Mesendoderm (in vitro differentiated cells): Measurements from ENCODE around the gene RFC4.

Experiments
- DNase-seq: peaks from one replicate; pipeline ENCODE4 v3.0.0; 2013
- H2AK5ac ChIP-seq: 2 replicates; pipeline ENCODE4 v1.6.1; 2013; ENCODE audit warnings: low read length, inconsistent platforms
- H2BK120ac ChIP-seq: 2 replicates; pipeline ENCODE4 v1.6.1; 2013; ENCODE audit warnings: low read depth, mild to moderate bottlenecking, low read length, moderate library complexity, mixed read lengths
- H2BK15ac ChIP-seq: replicated peaks from 2 replicates; pipeline ENCODE4 v1.6.1; 2013; ENCODE audit warnings: low read depth, mild to moderate bottlenecking, moderate library complexity
- H2BK5ac ChIP-seq: 2 replicates; pipeline ENCODE4 v1.6.1; 2013; ENCODE audit warnings: low read length, inconsistent platforms
- H3K18ac ChIP-seq: 2 replicates; pipeline ENCODE4 v1.6.1; 2013; ENCODE audit warnings: mild to moderate bottlenecking, low read length, mixed read lengths
- H3K23ac ChIP-seq: one replicate; pipeline ENCODE4 v1.6.1; 2013; ENCODE audit warnings: low read length
- H3K27ac ChIP-seq: 2 replicates; pipeline ENCODE4 v1.5.1; 2013; ENCODE audit warnings: low read depth, mild to moderate bottlenecking, inconsistent platforms, low read length, moderate library complexity
- H3K27me3 ChIP-seq: 2 replicates; pipeline ENCODE4 v1.6.1; 2013; ENCODE audit warnings: low read length, control low read depth, mild to moderate bottlenecking, inconsistent platforms; ENCODE audit not compliant: insufficient read depth, poor library complexity
- H3K36me3 ChIP-seq: 2 replicates; pipeline ENCODE4 v1.6.1; 2013; ENCODE audit warnings: low read length, inconsistent platforms; ENCODE audit not compliant: control insufficient read depth, insufficient read depth
- H3K4ac ChIP-seq: one replicate; pipeline ENCODE4 v1.6.1; 2013; ENCODE audit warnings: low read depth, mild to moderate bottlenecking, low read length, moderate library complexity
- H3K4me1 ChIP-seq: 2 replicates; pipeline ENCODE4 v1.6.1; 2013; ENCODE audit warnings: low read depth, low read length, inconsistent platforms; ENCODE audit not compliant: control insufficient read depth
- H3K4me2 ChIP-seq: 2 replicates; pipeline ENCODE4 v1.6.1; 2013; ENCODE audit warnings: low read length
- H3K4me3 ChIP-seq: 2 replicates; pipeline ENCODE4 v1.5.1; 2013; ENCODE audit warnings: mild to moderate bottlenecking, low read length
- H3K56ac ChIP-seq: one replicate; pipeline ENCODE4 v1.6.1; 2013; ENCODE audit warnings: low read length
- H3K79me1 ChIP-seq: 2 replicates; pipeline ENCODE4 v1.6.1; 2013; ENCODE audit warnings: low read length, inconsistent platforms
- H3K79me2 ChIP-seq: 2 replicates; pipeline ENCODE4 v1.6.1; 2013; ENCODE audit warnings: mild to moderate bottlenecking, low read length; ENCODE audit not compliant: control insufficient read depth, insufficient read depth
- H3K9ac ChIP-seq: 2 replicates; pipeline ENCODE4 v1.6.1; 2013; ENCODE audit warnings: low read length, inconsistent platforms
- H4K5ac ChIP-seq: one replicate; pipeline ENCODE4 v1.6.1; 2013; ENCODE audit warnings: low read length
- H4K8ac ChIP-seq: one replicate; pipeline ENCODE4 v1.6.1; 2013; ENCODE audit warnings: low read depth, mild to moderate bottlenecking, control low read depth, low read length, moderate library complexity
- WGBS: extraction: QIAGEN DNeasy Blood & Tissue Kit; methylation state at CpG from one replicate; pipeline ENCODE4 v1.1.7; 2013; ENCODE audit warnings: low lambda C conversion rate, missing lambda C conversion rate; ENCODE audit not compliant: insufficient coverage; ENCODE audit errors: extremely low coverage; 5-methylcytosine and 5-hydroxymethylcytosine counted together

The RFC4 gene

GRCh38 chr3:186849374-186849975, 43.2 kb upstream of the RFC4 start:
- no peak overlapping the region for H3K27ac ChIP-seq
- H4K5ac ChIP-seq: no peak overlapping the region
- peak; percentile 76 for DNase-seq
- no peaks in the 10 kb centered on the region for H3K4me1 ChIP-seq
- no peak overlapping the region for H3K23ac ChIP-seq
- no peak overlapping the region for H2AK5ac ChIP-seq
- no peak overlapping the region for H4K8ac ChIP-seq
- H3K4me2 ChIP-seq: no peak overlapping the region
- no peaks in the 10 kb centered on the region for H3K27me3 ChIP-seq
- H3K4me3 ChIP-seq: no peak overlapping the region
- no peak overlapping the region for H2BK120ac ChIP-seq
- no peak overlapping the region for H3K9ac ChIP-seq
- H3K4ac ChIP-seq: no peak overlapping the region
- H3K36me3 ChIP-seq: no peaks in the 10 kb centered on the region
- no CpG with 5 or more reads among the region's 1 CpG for WGBS
- no peak overlapping the region for H2BK15ac ChIP-seq
- H3K79me2 ChIP-seq: no peaks in the 10 kb centered on the region
- H2BK5ac ChIP-seq: no peak overlapping the region
- no peak overlapping the region for H3K56ac ChIP-seq
- H3K79me1 ChIP-seq: no peaks in the 10 kb centered on the region
- H3K18ac ChIP-seq: no peak overlapping the region

DNA sequence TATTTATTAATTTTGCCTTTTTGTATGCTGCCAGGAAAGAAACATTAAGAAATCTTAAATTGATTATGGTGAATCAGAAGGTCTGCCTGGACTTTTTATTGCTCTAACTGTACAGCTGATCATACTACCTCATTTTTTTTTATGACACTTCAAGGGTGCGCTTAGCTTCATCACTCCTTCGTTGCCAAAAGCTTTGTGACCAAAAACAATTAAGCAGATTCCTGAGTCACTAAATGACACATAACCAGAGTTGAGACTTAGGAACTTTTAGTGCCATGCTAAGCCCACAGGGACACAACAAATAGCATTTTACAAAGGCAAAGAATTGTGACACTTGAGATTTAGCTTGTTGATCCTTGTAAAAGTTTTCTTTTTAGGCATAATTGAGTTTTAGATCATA, 41.2 kb upstream of the RFC4 start:
- Histone ChIP-seq H3K27me3 (peaks cover 2% of the 10 kb centered on the region), H3K4me1 (no peaks in the 10 kb centered on the region), H3K27ac (no peak overlapping the region), H3K79me2 (no peaks in the 10 kb centered on the region), H2AK5ac (no peak overlapping the region), H3K56ac (no peak overlapping the region), H3K23ac (no peak overlapping the region), H3K4me2 (no peak overlapping the region), H3K36me3 (no peaks in the 10 kb centered on the region), H3K79me1 (no peaks in the 10 kb centered on the region), H3K9ac (no peak overlapping the region), H3K18ac (no peak overlapping the region), H4K8ac (no peak overlapping the region), H3K4ac (no peak overlapping the region), H4K5ac (no peak overlapping the region), H2BK120ac (no peak overlapping the region), H3K4me3 (no peak overlapping the region), H2BK5ac (no peak overlapping the region), H2BK15ac (no peak overlapping the region)
- DNase-seq: no peak
- no CpG with 5 or more reads among the region's 2 CpGs for WGBS

DNA sequence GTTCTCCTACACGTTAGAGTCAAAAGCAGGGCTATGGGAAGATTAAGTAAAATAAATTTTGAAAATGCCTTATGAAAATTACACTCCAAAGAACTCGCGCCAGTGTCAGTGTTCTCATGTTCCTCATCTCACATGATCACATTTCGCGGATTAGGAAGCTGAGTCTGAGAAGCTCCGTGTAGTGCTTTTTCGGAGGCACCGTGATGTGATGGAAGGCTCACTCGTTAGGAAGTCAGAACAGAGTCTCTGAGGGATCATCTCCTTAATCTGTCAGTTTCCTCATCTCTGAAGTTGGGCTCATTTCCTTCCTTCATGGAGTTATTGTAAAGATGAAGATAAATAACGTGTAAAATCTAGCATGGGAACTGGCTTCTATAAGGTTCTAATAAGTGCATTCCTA, 39.5 kb upstream of the RFC4 start:
- Histone ChIP-seq H2BK120ac (no peak overlapping the region), H4K8ac (no peak overlapping the region), H2BK5ac (no peak overlapping the region), H4K5ac (no peak overlapping the region), H3K36me3 (no peaks in the 10 kb centered on the region), H3K23ac (no peak overlapping the region), H3K4me3 (no peak overlapping the region), H3K9ac (no peak overlapping the region), H3K4ac (no peak overlapping the region), H2BK15ac (no peak overlapping the region), H3K79me2 (no peaks in the 10 kb centered on the region), H3K56ac (no peak overlapping the region), H2AK5ac (no peak overlapping the region), H3K18ac (no peak overlapping the region), H3K79me1 (no peaks in the 10 kb centered on the region), H3K4me1 (no peaks in the 10 kb centered on the region), H3K27me3 (peaks cover 2% of the 10 kb centered on the region), H3K27ac (no peak overlapping the region), H3K4me2 (no peak overlapping the region)
- WGBS: no CpG with 5 or more reads among the region's 10 CpGs
- DNase-seq: no peak

DNA sequence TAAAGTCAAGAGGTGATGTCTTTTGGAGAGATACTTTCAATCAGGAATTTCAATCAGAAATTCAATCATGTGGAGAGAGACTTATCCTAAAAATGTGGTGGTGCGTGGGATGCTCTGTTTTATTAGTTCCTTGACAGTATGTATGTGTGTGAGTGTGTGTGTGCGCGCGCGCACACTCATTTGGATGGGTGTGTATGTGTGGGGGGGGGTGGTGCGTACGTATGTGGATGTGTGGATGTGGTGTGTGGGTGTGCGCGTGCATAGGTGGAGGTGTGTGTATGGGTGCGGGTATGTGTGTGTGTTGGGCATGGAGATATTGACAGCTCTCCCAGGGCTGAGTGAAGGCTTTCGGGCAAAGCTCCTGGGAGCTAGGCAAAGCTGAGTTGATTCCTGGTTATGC, 38.6 kb upstream of the RFC4 start:
- H4K5ac ChIP-seq: no peak overlapping the region
- H3K23ac ChIP-seq: no peak overlapping the region
- no peak overlapping the region for H3K27ac ChIP-seq
- no peak overlapping the region for H2BK5ac ChIP-seq
- no peaks in the 10 kb centered on the region for H3K79me1 ChIP-seq
- H3K79me2 ChIP-seq: no peaks in the 10 kb centered on the region
- no peak overlapping the region for H2BK15ac ChIP-seq
- H4K8ac ChIP-seq: no peak overlapping the region
- no peak overlapping the region for H3K4ac ChIP-seq
- H2AK5ac ChIP-seq: no peak overlapping the region
- H3K4me1 ChIP-seq: no peaks in the 10 kb centered on the region
- no peak overlapping the region for H2BK120ac ChIP-seq
- no peak overlapping the region for H3K56ac ChIP-seq
- no peak overlapping the region for H3K18ac ChIP-seq
- H3K36me3 ChIP-seq: no peaks in the 10 kb centered on the region
- no peak overlapping the region for H3K9ac ChIP-seq
- DNase-seq: no peak
- 100% methylated on average over 2 of the region's 11 CpGs for WGBS
- H3K27me3 ChIP-seq: peaks cover 2% of the 10 kb centered on the region
- no peak overlapping the region for H3K4me2 ChIP-seq
- H3K4me3 ChIP-seq: no peak overlapping the region

DNA sequence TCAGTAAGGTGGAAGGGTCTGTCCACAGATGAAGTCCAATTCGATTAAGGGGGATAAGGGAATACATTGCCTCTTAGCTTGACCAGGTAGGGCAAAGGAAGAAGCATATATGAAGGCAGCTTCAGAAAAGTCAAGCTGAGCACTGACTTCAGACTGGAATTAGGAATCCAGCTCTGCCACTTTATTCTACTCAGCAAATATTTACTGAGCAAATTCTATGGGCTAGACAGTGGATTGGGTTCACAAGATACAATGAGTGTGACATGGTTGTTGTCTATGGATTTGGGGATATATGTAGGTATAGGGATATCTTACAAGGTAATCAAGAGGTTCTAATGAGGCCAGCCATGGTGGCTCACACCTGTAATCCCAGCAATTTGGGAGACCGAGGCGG, 36.8 kb upstream of the RFC4 start:
- H3K4me3 ChIP-seq: no peak overlapping the region
- no peak overlapping the region for H4K8ac ChIP-seq
- peaks cover 2% of the 10 kb centered on the region for H3K27me3 ChIP-seq
- H4K5ac ChIP-seq: no peak overlapping the region
- no peaks in the 10 kb centered on the region for H3K79me2 ChIP-seq
- no CpG with 5 or more reads among the region's 3 CpGs for WGBS
- H3K4me2 ChIP-seq: no peak overlapping the region
- H2BK120ac ChIP-seq: no peak overlapping the region
- no peak overlapping the region for H3K27ac ChIP-seq
- H3K18ac ChIP-seq: no peak overlapping the region
- no peak overlapping the region for H2BK5ac ChIP-seq
- H2AK5ac ChIP-seq: no peak overlapping the region
- H3K9ac ChIP-seq: no peak overlapping the region
- H3K79me1 ChIP-seq: no peaks in the 10 kb centered on the region
- no peak overlapping the region for H2BK15ac ChIP-seq
- no peak for DNase-seq
- no peak overlapping the region for H3K23ac ChIP-seq
- H3K4ac ChIP-seq: no peak overlapping the region
- H3K56ac ChIP-seq: no peak overlapping the region
- no peaks in the 10 kb centered on the region for H3K36me3 ChIP-seq
- no peaks in the 10 kb centered on the region for H3K4me1 ChIP-seq

DNA sequence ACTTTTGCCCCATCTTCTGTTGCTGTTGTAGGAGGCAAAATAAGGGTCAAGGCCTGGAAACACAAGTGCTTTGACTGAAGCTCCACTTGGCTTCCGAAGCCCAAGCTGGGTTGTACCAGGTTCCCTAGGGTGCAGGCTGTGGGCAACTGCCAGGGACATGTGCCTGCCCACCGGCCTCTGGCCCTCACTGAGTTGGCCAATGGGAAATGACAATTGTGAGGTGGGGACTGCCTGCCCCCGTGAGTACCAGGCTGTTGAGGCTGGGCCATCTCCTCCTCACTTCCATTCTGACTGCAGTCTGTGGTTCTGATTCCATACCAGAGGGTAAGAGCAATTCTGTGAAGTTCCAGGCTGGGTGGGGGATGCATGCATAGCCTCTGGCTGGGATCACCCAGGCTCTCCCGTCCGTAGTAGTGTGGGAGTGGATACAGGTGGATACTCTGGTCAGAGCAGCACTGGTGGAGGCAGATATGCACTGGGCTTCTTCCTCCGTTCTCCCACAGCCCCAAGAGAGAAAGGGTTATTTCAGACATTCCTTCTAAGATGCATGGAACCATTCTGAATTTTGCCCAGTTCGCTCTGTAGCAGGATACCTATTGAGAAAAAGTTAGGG, 36.2 kb upstream of the RFC4 start, which contains the start of gene ADIPOQ:
Gene ADIPOQ (plus strand): TSS at position 285 of the 613 bp plus-strand sequence. CDS start 10,349 bp downstream, outside the sequence.
- WGBS: no CpG with 5 or more reads among the region's 7 CpGs
- Histone ChIP-seq H3K4me1 (no peaks in the 10 kb centered on the region), H3K27me3 (peaks cover 2% of the 10 kb centered on the region), H4K8ac (no peak within 1 kb of the TSS), H3K4me3 (no peak within 1 kb of the TSS), H2BK15ac (no peak within 1 kb of the TSS), H3K23ac (no peak within 1 kb of the TSS), H3K79me2 (no peaks in the 10 kb centered on the region), H3K4me2 (no peak within 1 kb of the TSS), H3K4ac (no peak within 1 kb of the TSS), H3K36me3 (no peaks in the 10 kb centered on the region), H2BK120ac (no peak within 1 kb of the TSS), H3K56ac (no peak within 1 kb of the TSS), H3K79me1 (no peaks in the 10 kb centered on the region), H3K9ac (no peak within 1 kb of the TSS), H3K18ac (no peak within 1 kb of the TSS), H2AK5ac (no peak within 1 kb of the TSS), H3K27ac (no peak within 1 kb of the TSS), H4K5ac (no peak within 1 kb of the TSS), H2BK5ac (no peak within 1 kb of the TSS)
- no peak for DNase-seq
